GM12878 (cell line): Measurements from ENCODE around the gene SCYL1.
A peak's percentile ranks its signal among the peaks of the same experiment; 100 is the strongest.

ENCODE experiments used
- CTCF ChIP-seq, 3 experiments: IDR thresholded peaks in 2 of 3; conservative IDR thresholded peaks in 1 of 3; 2 replicates each; pipeline ENCODE4 v1.5.1; 2011; ENCODE audit warnings: low read depth in 3 of 3, low read length in 3 of 3, mild to moderate bottlenecking in 3 of 3, control low read depth in 2 of 3, moderate library complexity in 2 of 3, inconsistent platforms in 1 of 3, mixed read lengths in 1 of 3; ENCODE audit not compliant: control insufficient read depth in 2 of 3, insufficient read depth in 1 of 3; ENCODE audit errors: extremely low read depth in 1 of 3
- KDM1A ChIP-seq: fragments of 200-600 bp; sonication (generic); IDR thresholded peaks from 2 replicates; pipeline ENCODE4 v1.6.1; 2016; ENCODE audit warnings: borderline replicate concordance
- POLR2AphosphoS5 ChIP-seq: IDR thresholded peaks from 2 replicates; pipeline ENCODE4 v1.6.1; 2011; ENCODE audit warnings: mild to moderate bottlenecking, low read length, inconsistent platforms
- TF ChIP-seq, protein P1 (sequence below): IDR thresholded peaks from 2 replicates; pipeline ENCODE4 v1.6.1; 2011; ENCODE audit warnings: low read depth, mild to moderate bottlenecking, low read length, moderate library complexity, borderline replicate concordance; ENCODE audit errors: extremely low read depth

DNA sequence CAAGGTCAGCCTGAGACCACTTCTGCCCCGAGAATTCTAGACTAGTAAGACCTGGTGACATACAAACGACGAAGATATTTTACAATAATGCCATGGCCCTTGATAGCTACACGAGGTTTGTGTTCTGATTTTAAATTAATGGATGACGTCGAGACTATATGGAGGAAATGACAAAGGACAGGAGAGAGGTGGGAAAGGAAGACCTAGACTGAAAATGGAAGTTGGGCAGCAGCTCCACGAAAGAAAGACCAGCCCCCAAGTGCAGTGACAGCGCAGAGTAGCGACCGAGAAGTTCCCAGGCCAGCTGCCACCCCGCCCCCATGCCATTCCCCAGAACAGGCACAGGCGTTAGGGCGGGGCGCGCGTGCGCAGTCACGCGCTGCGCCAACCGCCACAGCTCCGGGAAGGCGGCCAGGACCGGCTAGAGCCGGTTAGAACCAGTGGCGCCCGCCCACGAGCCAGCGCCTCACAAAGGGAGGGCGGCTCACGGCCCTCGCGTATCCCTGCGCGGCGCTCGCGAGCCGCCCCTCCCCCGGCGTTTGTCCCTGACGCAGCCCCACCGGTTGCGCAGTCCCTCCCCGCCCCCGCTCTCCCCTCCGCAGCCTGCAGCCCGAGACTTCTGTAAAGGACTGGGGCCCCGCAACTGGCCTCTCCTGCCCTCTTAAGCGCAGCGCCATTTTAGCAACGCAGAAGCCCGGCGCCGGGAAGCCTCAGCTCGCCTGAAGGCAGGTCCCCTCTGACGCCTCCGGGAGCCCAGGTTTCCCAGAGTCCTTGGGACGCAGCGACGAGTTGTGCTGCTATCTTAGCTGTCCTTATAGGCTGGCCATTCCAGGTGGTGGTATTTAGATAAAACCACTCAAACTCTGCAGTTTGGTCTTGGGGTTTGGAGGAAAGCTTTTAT lies 27.5 kb upstream of the SCYL1 start:
- TF ChIP-seq CTCF (IDR thresholded peaks at IDR 0.05 in 2 of 3, conservative IDR thresholded peaks at IDR 0.05 in 1 of 3; ENCODE audit: control insufficient read depth in 2 of 3, extremely low read depth in 1 of 3, insufficient read depth in 1 of 3, low read depth in 3 of 3, low read length in 3 of 3): no peak
- peak; percentile 79 for TF ChIP-seq POLR2AphosphoS5
- TF ChIP-seq KDM1A: no peak
- TF ChIP-seq, protein P1, sequence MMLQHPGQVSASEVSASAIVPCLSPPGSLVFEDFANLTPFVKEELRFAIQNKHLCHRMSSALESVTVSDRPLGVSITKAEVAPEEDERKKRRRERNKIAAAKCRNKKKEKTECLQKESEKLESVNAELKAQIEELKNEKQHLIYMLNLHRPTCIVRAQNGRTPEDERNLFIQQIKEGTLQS: no peak
